ENCODE data around the gene CISTR. TPM values are rescaled to one million over a fixed set of nuclear protein-coding genes. Genes with fewer than 3 reads are reported as not detected.

The CISTR gene
- polyA plus RNA-seq, 1 donor from 2014 or later = not detected

- no peaks in the 10 kb centered on the region for H3K9me3 ChIP-seq (ENCODE audit: low read length)
- peak overlapping the region; percentile 19 for H2AFZ ChIP-seq (ENCODE audit: low read depth, low read length)
- H3K4me2 ChIP-seq (ENCODE audit: low read length) = no peak overlapping the region
- no peaks in the 10 kb centered on the region for H3K36me3 ChIP-seq (ENCODE audit: insufficient read depth, low read length)
- H3K9ac ChIP-seq (ENCODE audit: low read length) = peak overlapping the region; percentile 65
- H3K79me2 ChIP-seq (replicated peaks; ENCODE audit: insufficient read depth, low read length) = no peaks in the 10 kb centered on the region
- peaks cover 18% of the 10 kb centered on the region for H3F3A ChIP-seq (ENCODE audit: insufficient read depth, low read length, poor library complexity, severe bottlenecking)
- peak overlapping the region; percentile 63 for H3K27ac ChIP-seq (ENCODE audit: low read length)
- no peaks in the 10 kb centered on the region for H3K27me3 ChIP-seq (ENCODE audit: insufficient read depth, low read depth, low read length)
- no peaks in the 10 kb centered on the region for H3K9me2 ChIP-seq (ENCODE audit: insufficient read depth, low read length)
- H4K20me1 ChIP-seq (ENCODE audit: insufficient read depth) = no peaks in the 10 kb centered on the region
- H3K4me3 ChIP-seq (ENCODE audit: low read length) = no peak overlapping the region
- TF ChIP-seq POLR2AphosphoS5 (IDR thresholded peaks at IDR 0.05) = no peak
- no peak for TF ChIP-seq MXI1 (conservative IDR thresholded peaks at IDR 0.05; ENCODE audit: poor library complexity, severe bottlenecking)
- TF ChIP-seq TAF1 (IDR thresholded peaks at IDR 0.05; ENCODE audit: low read depth) = no peak
- TF ChIP-seq SMC3 (conservative IDR thresholded peaks at IDR 0.05; ENCODE audit: poor library complexity) = peak; percentile 98
- TF ChIP-seq EP300 (conservative IDR thresholded peaks at IDR 0.05; ENCODE audit: poor library complexity, severe bottlenecking) = peak; percentile 33
- no peak for TF ChIP-seq REST (IDR thresholded peaks at IDR 0.05; ENCODE audit: borderline replicate concordance)
- TF ChIP-seq CTCF (IDR thresholded peaks at IDR 0.05; ENCODE audit: poor library complexity, severe bottlenecking) = peak; percentile 97
- TF ChIP-seq RAD21 (conservative IDR thresholded peaks at IDR 0.05) = peak; percentile 96
These were observed 8.3 kb downstream of the CISTR start for GRCh38 chr12:53743266-53744129.

GRCh38 chr12:53740130-53740491 lies 11.7 kb downstream of the CISTR start:
- no peak overlapping the region for H2AFZ ChIP-seq (ENCODE audit: low read depth, low read length)
- peak overlapping the region; percentile 54 for H3K4me2 ChIP-seq (ENCODE audit: low read length)
- H3K4me3 ChIP-seq (ENCODE audit: low read length) = peak overlapping the region; percentile 55
- H3K9me3 ChIP-seq (ENCODE audit: low read length) = no peaks in the 10 kb centered on the region
- no peaks in the 10 kb centered on the region for H3K27me3 ChIP-seq (ENCODE audit: insufficient read depth, low read depth, low read length)
- no peaks in the 10 kb centered on the region for H3K36me3 ChIP-seq (ENCODE audit: insufficient read depth, low read length)
- peaks cover 17% of the 10 kb centered on the region for H3F3A ChIP-seq (ENCODE audit: insufficient read depth, low read length, poor library complexity, severe bottlenecking)
- no peaks in the 10 kb centered on the region for H3K79me2 ChIP-seq (replicated peaks; ENCODE audit: insufficient read depth, low read length)
- peak overlapping the region; percentile 45 for H3K9ac ChIP-seq (ENCODE audit: low read length)
- TF ChIP-seq MXI1 (conservative IDR thresholded peaks at IDR 0.05; ENCODE audit: poor library complexity, severe bottlenecking) (no peak), CTCF (IDR thresholded peaks at IDR 0.05; ENCODE audit: poor library complexity, severe bottlenecking) (peak; percentile 43), SMC3 (conservative IDR thresholded peaks at IDR 0.05; ENCODE audit: poor library complexity) (no peak), POLR2AphosphoS5 (IDR thresholded peaks at IDR 0.05) (no peak), RAD21 (conservative IDR thresholded peaks at IDR 0.05) (no peak), REST (IDR thresholded peaks at IDR 0.05; ENCODE audit: borderline replicate concordance) (no peak), TAF1 (IDR thresholded peaks at IDR 0.05; ENCODE audit: low read depth) (no peak)
- H3K27ac ChIP-seq (ENCODE audit: low read length) = peak overlapping the region; percentile 99
- no peaks in the 10 kb centered on the region for H4K20me1 ChIP-seq (ENCODE audit: insufficient read depth)
- H3K9me2 ChIP-seq (ENCODE audit: insufficient read depth, low read length) = no peaks in the 10 kb centered on the region

Data from neural cell (in vitro differentiated cells).